ENCODE data around the gene SPIB.

SPIB gene

GRCh38 chr19:50422397-50423278 is 3.9 kb downstream of the SPIB start:
- no peak overlapping the region for H3K27ac ChIP-seq
- TF ChIP-seq CTCF (conservative IDR thresholded peaks at IDR 0.05): no peak

DNA sequence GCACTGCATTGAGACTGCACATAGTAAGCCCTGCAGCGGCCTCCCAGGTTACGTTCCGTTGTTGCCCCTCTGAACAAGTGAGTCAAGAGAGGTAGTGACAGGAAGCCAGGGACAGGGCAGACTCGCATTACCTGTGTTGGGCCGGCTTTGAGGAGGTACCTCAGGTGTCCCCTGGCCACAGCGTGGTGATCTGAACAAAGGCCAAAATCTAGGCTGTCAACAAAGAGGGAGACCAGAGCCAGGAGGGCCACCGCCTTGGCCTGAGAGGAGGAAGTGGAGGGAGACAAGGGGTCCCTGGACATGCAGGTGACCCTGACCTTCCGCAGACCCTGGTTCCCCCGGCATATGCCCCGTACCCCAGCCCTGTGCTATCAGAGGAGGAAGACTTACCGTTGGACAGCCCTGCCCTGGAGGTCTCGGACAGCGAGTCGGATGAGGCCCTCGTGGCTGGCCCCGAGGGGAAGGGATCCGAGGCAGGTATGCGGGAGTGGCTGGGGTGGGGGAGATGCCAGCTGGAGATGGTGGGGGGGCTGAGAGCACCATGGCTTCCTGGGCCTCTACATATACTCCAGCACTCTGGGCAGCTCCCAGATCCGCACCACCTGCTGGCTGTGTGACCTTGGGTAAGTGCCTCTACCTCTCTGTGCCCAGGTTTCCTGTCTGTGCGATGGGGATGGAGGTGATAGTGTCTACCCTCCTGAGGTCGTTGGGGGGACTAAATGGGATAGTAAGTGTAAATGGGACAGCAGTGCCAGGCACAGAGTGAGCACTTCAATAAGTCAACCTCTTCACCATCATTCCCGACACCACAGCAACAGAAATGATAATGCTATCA is 4.8 kb downstream of the SPIB start:
- no peak for TF ChIP-seq CTCF (conservative IDR thresholded peaks at IDR 0.05)
- no peak overlapping the region for H3K27ac ChIP-seq

GRCh38 chr19:50425581-50425980 is 6.8 kb downstream of the SPIB start:
- H3K27ac ChIP-seq: no peak overlapping the region
- TF ChIP-seq CTCF (conservative IDR thresholded peaks at IDR 0.05): no peak

DNA sequence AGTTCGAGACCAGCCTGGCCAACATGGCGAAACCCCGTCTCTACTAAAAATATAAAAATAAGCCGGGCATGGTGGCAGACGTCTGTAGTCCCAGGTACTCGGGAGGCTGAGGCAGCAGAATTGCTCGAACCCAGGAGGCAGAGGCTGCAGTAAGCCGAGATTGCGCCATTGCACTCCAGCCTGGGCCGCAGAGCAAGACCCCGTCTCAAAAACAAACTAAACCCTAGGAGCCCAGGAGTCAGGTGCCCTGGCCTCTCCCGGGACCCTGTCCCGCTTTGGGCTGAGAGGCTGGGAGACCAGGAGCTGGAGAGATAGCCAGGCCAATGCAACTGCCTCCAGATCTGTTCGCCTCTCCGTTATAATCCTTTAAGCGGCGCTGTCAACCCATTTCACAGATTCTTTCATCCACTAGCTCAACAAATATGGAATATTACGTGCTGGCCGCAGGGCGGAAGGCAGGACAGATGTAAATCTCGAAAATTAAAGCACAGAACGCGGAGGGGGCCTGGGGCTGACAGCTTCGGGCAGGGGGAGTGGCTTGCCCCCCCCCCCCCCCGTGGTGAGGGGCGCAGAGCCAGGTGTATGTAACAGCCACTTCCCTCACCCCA is 8.7 kb downstream of the SPIB start:
- TF ChIP-seq CTCF (conservative IDR thresholded peaks at IDR 0.05): no peak
- peak overlapping the region; percentile 58 for H3K27ac ChIP-seq

- TF ChIP-seq CTCF (conservative IDR thresholded peaks at IDR 0.05): no peak
- H3K27ac ChIP-seq: peak overlapping the region; percentile 58
Measured at GRCh38 chr19:50427997-50428425, 9.3 kb downstream of the SPIB start.

DNA sequence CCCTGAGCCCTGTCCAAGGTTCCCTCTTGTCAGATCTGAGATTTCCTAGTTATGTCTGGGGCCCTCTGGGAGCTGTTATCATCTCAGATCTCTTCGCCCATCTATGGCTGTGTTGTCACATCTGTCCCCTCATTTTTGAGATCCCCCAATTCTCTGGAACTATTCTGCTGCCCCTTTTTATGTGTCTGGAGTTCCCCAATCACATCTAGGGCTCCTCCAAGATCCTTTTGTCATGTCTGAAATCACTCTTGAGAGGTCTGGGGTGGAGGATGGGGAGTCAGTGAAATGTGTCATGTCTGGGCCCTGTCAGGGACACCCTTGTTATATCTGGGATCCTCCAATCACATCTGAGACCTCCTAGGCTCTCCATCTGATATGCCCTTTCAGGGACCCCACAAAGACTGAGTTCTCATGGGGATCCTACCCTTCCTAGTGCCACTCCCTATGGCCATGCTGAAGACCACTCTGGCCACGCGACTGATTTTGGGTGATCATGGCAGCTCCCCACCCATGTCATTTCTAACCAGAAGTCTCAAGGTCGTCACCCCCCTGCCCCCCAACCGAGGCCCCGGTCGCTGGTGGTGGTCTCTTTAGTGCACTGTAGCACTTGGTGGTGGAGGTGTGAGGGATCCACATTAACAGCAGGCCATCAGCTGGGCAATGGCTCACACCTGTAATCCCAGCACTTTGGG is 10.2 kb downstream of the SPIB start:
- H3K27ac ChIP-seq: no peak overlapping the region
- no peak for TF ChIP-seq CTCF (conservative IDR thresholded peaks at IDR 0.05)

All from VCaP (cell line).